WERI-Rb-1 (cell line): ENCODE results near the gene PHLDA1.
"Not testable (repeated sequence)": the region's sequence is repeated elsewhere in the genome, so short reads cannot be mapped to it uniquely, and the experiment has no call there.

Experiments used
- DNase-seq: peaks from one replicate; pipeline ENCODE4 v3.0.0-alpha.2; 2020
- H3K27ac ChIP-seq: fragments of 250-450 bp; sonication (Bioruptor Pico); 2 replicates; pipeline ENCODE4 v1.5.1; 2020; ENCODE audit warnings: mild to moderate bottlenecking, moderate library complexity
- H3K27me3 ChIP-seq: fragments of 250-450 bp; sonication (Bioruptor Pico); 2 replicates; pipeline ENCODE4 v1.5.1; 2021; ENCODE audit warnings: mild to moderate bottlenecking, low read depth, moderate library complexity; ENCODE audit not compliant: insufficient read depth, severe bottlenecking
- H3K36me3 ChIP-seq: fragments of 250-450 bp; sonication (Bioruptor Pico); 2 replicates; pipeline ENCODE4 v1.5.1; 2020; ENCODE audit warnings: mild to moderate bottlenecking, moderate library complexity
- H3K4me3 ChIP-seq: 2 replicates; pipeline ENCODE4 v1.5.1; 2011; ENCODE audit warnings: low read depth, mild to moderate bottlenecking, control low read depth, low read length
- H3K9me3 ChIP-seq: fragments of 250-450 bp; sonication (Bioruptor Pico); 2 replicates; pipeline ENCODE4 v1.5.1; 2021; ENCODE audit warnings: mild to moderate bottlenecking, moderate library complexity; ENCODE audit not compliant: severe bottlenecking
- TF ChIP-seq, protein P1 (sequence below): IDR thresholded peaks from 2 replicates; pipeline ENCODE4 v1.5.1; 2011; ENCODE audit warnings: low read depth, mild to moderate bottlenecking, control low read depth, inconsistent platforms, low read length

The PHLDA1 gene

GRCh38 chr12:75995691-75996090 lies 35.9 kb downstream of the PHLDA1 start:
- TF ChIP-seq, protein P1, sequence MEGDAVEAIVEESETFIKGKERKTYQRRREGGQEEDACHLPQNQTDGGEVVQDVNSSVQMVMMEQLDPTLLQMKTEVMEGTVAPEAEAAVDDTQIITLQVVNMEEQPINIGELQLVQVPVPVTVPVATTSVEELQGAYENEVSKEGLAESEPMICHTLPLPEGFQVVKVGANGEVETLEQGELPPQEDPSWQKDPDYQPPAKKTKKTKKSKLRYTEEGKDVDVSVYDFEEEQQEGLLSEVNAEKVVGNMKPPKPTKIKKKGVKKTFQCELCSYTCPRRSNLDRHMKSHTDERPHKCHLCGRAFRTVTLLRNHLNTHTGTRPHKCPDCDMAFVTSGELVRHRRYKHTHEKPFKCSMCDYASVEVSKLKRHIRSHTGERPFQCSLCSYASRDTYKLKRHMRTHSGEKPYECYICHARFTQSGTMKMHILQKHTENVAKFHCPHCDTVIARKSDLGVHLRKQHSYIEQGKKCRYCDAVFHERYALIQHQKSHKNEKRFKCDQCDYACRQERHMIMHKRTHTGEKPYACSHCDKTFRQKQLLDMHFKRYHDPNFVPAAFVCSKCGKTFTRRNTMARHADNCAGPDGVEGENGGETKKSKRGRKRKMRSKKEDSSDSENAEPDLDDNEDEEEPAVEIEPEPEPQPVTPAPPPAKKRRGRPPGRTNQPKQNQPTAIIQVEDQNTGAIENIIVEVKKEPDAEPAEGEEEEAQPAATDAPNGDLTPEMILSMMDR = no peak
- H3K9me3 ChIP-seq = no peaks in the 10 kb centered on the region
- no peak overlapping the region for H3K4me3 ChIP-seq
- no peaks in the 10 kb centered on the region for H3K27me3 ChIP-seq
- no peak overlapping the region for H3K27ac ChIP-seq
- no peaks in the 10 kb centered on the region for H3K36me3 ChIP-seq
- no peak for DNase-seq

DNA sequence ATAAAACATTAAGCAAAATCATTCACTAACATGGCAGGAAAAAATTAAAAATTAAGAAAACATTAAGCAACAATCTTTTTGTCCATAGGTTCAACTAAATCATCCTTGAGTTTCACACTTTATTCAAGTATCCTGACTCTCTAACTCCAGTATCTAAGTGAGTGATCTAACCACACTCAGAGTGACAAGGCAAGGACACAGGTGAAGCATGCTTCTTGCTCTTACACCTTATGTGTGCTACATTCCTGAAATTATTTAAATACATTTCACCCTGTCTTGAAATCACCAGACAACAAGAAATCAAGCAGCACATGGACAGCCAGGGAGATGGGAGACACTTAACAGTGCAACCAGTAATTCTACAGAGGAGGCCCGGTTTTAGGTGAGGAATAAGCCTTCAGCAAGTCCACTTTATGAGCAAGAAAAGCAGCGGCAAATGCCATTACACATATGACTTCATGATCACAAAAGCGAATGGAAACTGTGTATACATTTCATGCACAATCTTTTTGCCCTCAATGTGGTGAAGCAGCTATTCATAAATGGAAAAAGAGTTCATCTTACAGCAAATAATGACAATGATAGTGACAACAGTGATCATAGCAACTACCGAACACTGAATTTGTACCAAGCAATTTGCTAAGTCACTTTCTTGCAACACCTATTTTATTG lies 37.4 kb downstream of the PHLDA1 start:
- peaks cover 2% of the 10 kb centered on the region for H3K9me3 ChIP-seq
- no peak overlapping the region for H3K27ac ChIP-seq
- no peaks in the 10 kb centered on the region for H3K36me3 ChIP-seq
- H3K27me3 ChIP-seq = no peaks in the 10 kb centered on the region
- TF ChIP-seq, protein P1 = no peak
- DNase-seq = no peak
- no peak overlapping the region for H3K4me3 ChIP-seq

GRCh38 chr12:75991753-75992152 lies 39.8 kb downstream of the PHLDA1 start:
- Histone ChIP-seq H3K9me3 (peaks cover 5% of the 10 kb centered on the region), H3K27me3 (no peaks in the 10 kb centered on the region), H3K36me3 (no peaks in the 10 kb centered on the region), H3K4me3 (no peak overlapping the region), H3K27ac (no peak overlapping the region)
- TF ChIP-seq, protein P1 = no peak
- DNase-seq = no peak

DNA sequence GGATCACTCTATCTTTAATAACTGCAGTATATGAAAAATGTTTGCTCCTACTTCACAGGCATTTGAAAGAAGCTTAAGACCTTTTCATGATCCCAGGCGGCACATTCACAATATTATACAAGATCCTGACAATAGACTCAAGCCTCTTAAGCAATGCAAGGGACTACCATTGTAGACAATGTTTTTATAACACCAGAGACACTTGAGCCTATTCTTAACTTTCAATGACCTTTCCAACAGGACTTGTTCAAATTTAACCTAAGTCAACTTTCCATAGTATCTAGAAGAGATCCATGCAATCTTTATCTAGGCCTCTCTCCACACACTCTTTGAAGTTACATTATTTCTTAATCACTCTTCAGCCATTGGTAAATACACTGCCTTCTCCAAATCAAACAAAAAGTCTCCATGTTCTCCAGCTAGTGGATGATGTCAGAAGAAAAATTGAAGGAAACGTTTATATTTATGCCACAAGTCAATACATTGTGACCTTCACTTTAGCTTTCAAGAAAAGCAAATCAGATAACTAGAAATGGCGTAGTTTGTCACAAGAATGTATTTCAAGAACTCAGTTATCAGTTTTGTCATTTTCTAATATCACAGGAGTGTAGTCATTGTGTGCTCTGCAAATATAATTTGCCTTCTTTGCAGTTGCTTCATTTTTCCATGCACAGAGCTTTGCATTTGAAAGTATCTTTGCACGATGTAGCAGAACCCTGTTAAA lies 41.2 kb downstream of the PHLDA1 start:
- no peak for DNase-seq
- Histone ChIP-seq H3K4me3 (no peak overlapping the region), H3K27ac (no peak overlapping the region), H3K36me3 (no peaks in the 10 kb centered on the region), H3K27me3 (no peaks in the 10 kb centered on the region), H3K9me3 (peaks cover 5% of the 10 kb centered on the region)
- TF ChIP-seq, protein P1 = no peak

- not testable (repeated sequence) for H3K27me3 ChIP-seq, DNase-seq, H3K36me3 ChIP-seq, H3K4me3 ChIP-seq, H3K27ac ChIP-seq, H3K9me3 ChIP-seq
These were observed 43.9 kb downstream of the PHLDA1 start for GRCh38 chr12:75987709-75988108.

DNA sequence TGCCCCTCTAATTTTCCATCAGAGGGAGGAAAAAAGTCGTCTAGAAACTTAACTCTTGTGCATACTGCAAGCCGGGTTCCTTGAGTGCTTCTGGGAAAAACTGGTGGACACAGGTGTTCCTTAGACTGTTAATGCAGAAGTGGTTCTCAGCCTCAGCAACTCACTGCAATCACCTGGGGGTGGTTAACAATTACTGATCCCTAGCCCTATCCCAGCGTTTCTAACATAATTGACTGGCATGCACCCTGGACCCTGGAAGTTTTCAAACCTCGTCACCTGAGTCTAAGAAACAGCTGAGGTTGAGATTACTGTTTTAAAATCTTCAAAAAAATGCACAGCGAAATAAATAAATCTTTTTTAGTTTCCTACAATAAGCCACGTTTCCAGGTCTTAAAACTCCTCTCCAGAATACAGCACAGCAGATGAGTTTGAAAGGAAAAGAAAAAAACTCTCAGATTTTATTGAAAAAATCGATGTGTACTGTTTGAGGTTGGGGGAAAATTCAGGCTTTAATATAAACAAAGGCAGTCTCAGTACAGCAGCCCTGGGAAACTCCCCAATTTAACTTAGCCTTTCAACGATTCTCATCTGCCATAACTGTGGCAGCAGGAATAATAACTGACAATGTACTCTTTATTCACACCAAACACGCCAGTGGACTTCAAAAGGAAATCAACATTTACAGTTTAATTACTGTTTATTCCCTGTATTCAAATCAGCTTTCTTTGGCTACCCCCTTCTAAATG lies 45.4 kb downstream of the PHLDA1 start:
- Histone ChIP-seq H3K27ac (no peak overlapping the region), H3K9me3 (peaks cover 5% of the 10 kb centered on the region), H3K36me3 (no peaks in the 10 kb centered on the region), H3K27me3 (no peaks in the 10 kb centered on the region), H3K4me3 (no peak overlapping the region)
- TF ChIP-seq, protein P1 = no peak
- no peak for DNase-seq
